CD14-positive monocyte (primary cell): ENCODE results near the gene DHRS1. TPM values are rescaled to one million over a fixed set of nuclear protein-coding genes. Genes with fewer than 3 reads are reported as not detected.

Source experiments
- DNase-seq, 3 donors: peaks; one replicate each; pipeline ENCODE4 v3.0.0-alpha.2; 2011 to 2022
- H2AFZ ChIP-seq: 2 replicates; pipeline ENCODE4 v1.6.0; 2012; ENCODE audit warnings: mild to moderate bottlenecking, low read depth, low read length, inconsistent platforms; ENCODE audit not compliant: insufficient read depth, poor library complexity, severe bottlenecking
- H3K27ac ChIP-seq, 2 donors: 1 replicate in 1 of 2; 2 replicates in 1 of 2; pipeline ENCODE4 v1.5.1; 2012 to 2013; ENCODE audit warnings: low read length in 2 of 2, control low read depth in 1 of 2, inconsistent platforms in 1 of 2, low read depth in 1 of 2, mild to moderate bottlenecking in 1 of 2
- H3K27me3 ChIP-seq, 2 donors: one replicate each; pipeline versions ENCODE4 v1.6.0 to v1.6.1; 2011 to 2013; ENCODE audit warnings: low read length in 2 of 2; ENCODE audit not compliant: control insufficient read depth in 2 of 2, insufficient read depth in 2 of 2
- H3K36me3 ChIP-seq, 2 donors: replicated peaks in 1 of 2; 1 replicate in 1 of 2; 2 replicates in 1 of 2; pipeline versions ENCODE4 v1.5.1 to v1.6.1; 2012 to 2013; ENCODE audit warnings: low read length in 2 of 2, control low read depth in 1 of 2, inconsistent platforms in 1 of 2, mild to moderate bottlenecking in 1 of 2; ENCODE audit not compliant: insufficient read depth in 2 of 2, control insufficient read depth in 1 of 2
- H3K4me1 ChIP-seq, 2 donors: 1 replicate in 1 of 2; 2 replicates in 1 of 2; pipeline versions ENCODE4 v1.5.1 to v1.6.1; 2012 to 2013; ENCODE audit warnings: low read length in 2 of 2, control low read depth in 1 of 2, inconsistent platforms in 1 of 2, mild to moderate bottlenecking in 1 of 2, moderate library complexity in 1 of 2; ENCODE audit not compliant: insufficient read depth in 2 of 2, control insufficient read depth in 1 of 2
- H3K4me2 ChIP-seq: replicated peaks from 2 replicates; pipeline ENCODE3; 2012; ENCODE audit warnings: low read length, moderate library complexity, mild to moderate bottlenecking; ENCODE audit not compliant: poor library complexity, severe bottlenecking; ENCODE audit errors: extremely low read depth
- H3K4me3 ChIP-seq, 3 experiments: fragments of 200-600 bp in 1 of 3; sonication (generic) in 1 of 3; replicated peaks in 1 of 3; 1 replicate in 2 of 3; 2 replicates in 1 of 3; pipeline ENCODE4 v1.5.1; 2011 to 2013; ENCODE audit warnings: low read length in 3 of 3, mild to moderate bottlenecking in 3 of 3, control low read depth in 2 of 3, low read depth in 2 of 3, inconsistent platforms in 1 of 3, moderate library complexity in 1 of 3
- H3K79me2 ChIP-seq: 2 replicates; pipeline ENCODE4 v1.6.0; 2012; ENCODE audit warnings: mild to moderate bottlenecking, control low read depth, inconsistent platforms, low read length, moderate library complexity; ENCODE audit not compliant: insufficient read depth
- H3K9ac ChIP-seq: 2 replicates; pipeline ENCODE4 v1.6.0; 2017; ENCODE audit warnings: low read length, mild to moderate bottlenecking; ENCODE audit not compliant: insufficient read depth, poor library complexity, severe bottlenecking
- H3K9me3 ChIP-seq, 2 donors: replicated peaks in 1 of 2; 1 replicate in 1 of 2; 2 replicates in 1 of 2; pipeline versions ENCODE4 v1.5.1 to v1.6.1; 2012 to 2013; ENCODE audit warnings: low read length in 2 of 2, control low read depth in 1 of 2; ENCODE audit not compliant: control insufficient read depth in 1 of 2, insufficient read depth in 1 of 2
- H4K20me1 ChIP-seq: 2 replicates; pipeline ENCODE4 v1.6.0; 2012; ENCODE audit warnings: mild to moderate bottlenecking, low read length, control low read depth, moderate library complexity; ENCODE audit not compliant: insufficient read depth
- H3K27ac Mint-ChIP-seq, 7 donors: one replicate each; pipeline ENCODE4 v1.8.0; 2020; ENCODE audit warnings: mild to moderate bottlenecking in 7 of 7, mixed read lengths in 7 of 7, moderate library complexity in 6 of 7, inconsistent platforms in 2 of 7
- H3K27me3 Mint-ChIP-seq, 3 donors: one replicate each; pipeline ENCODE4 v1.8.0; 2021 to 2022; ENCODE audit warnings: low read depth in 3 of 3, mild to moderate bottlenecking in 3 of 3, mixed read lengths in 3 of 3, moderate library complexity in 3 of 3, inconsistent platforms in 1 of 3
- H3K36me3 Mint-ChIP-seq, 2 donors: one replicate each; pipeline ENCODE4 v1.8.0; 2020; ENCODE audit warnings: mixed read lengths in 2 of 2, inconsistent platforms in 1 of 2, mild to moderate bottlenecking in 1 of 2
- H3K4me1 Mint-ChIP-seq: one replicate; pipeline ENCODE4 v1.8.0; 2020; ENCODE audit warnings: mild to moderate bottlenecking, mixed read lengths
- H3K4me3 Mint-ChIP-seq, 2 donors: one replicate each; pipeline ENCODE4 v1.8.0; 2020; ENCODE audit warnings: mild to moderate bottlenecking in 2 of 2, mixed read lengths in 2 of 2, moderate library complexity in 1 of 2
- H3K9me3 Mint-ChIP-seq, 7 donors: one replicate each; pipeline ENCODE4 v1.8.0; 2020 to 2022; ENCODE audit warnings: mixed read lengths in 7 of 7, mild to moderate bottlenecking in 6 of 7, moderate library complexity in 6 of 7, inconsistent platforms in 2 of 7
- CTCF ChIP-seq: fragments of 200-600 bp; IDR thresholded peaks from one replicate; pipeline ENCODE4 v1.8.0; 2022; ENCODE audit warnings: antibody characterized with exemption, mild to moderate bottlenecking
- WGBS: methylation state at CpG from one replicate; pipeline ENCODE4 v1.1.5; 2013; ENCODE audit warnings: missing lambda C conversion rate; ENCODE audit not compliant: insufficient coverage; 5-methylcytosine and 5-hydroxymethylcytosine counted together
- intact Hi-C, 2 donors: fragments of 100-400 bp; cut with micrococcal nuclease; formaldehyde crosslinking; loops; one replicate each; pipeline versions ENCODE4 v1.15.0 to v1.15.1; 2023
- polyA plus RNA-seq, 3 donors: library from polyadenylated mRNA; depleted of rRNA in 1 of 3; unstranded in 2 of 3; stranded (reverse) in 1 of 3; fragments of 300-500 nt in 2 of 3; fragments of >200 nt in 1 of 3; fragmentation: Illumina TruSeq in 2 of 3; gene quantifications; 1 replicate in 2 of 3; 2 replicates in 1 of 3; pipeline ENCODE4 v1.2.3, GENCODE V29; 2012 to 2021

Gene DHRS1
- polyA plus RNA-seq, 3 donors = 31.6 to 49.4 (median 48.8) TPM

GRCh38 chr14:24291446-24292117 is 8.0 kb downstream of the DHRS1 start:
- H3K9ac ChIP-seq = no peak overlapping the region
- Mint-ChIP-seq H3K9me3 (no peaks in the 10 kb centered on the region), H3K36me3 (peaks cover 61 to 68% of the 10 kb centered on the region in 2 donors), H3K27ac (peak overlapping the region in 1 of 7 donors; percentile 43), H3K4me3 (no peak overlapping the region), H3K4me1 (peaks cover 11% of the 10 kb centered on the region), H3K27me3 (peaks cover 0 to 1% (median 0%) of the 10 kb centered on the region in 3 donors)
- H3K79me2 ChIP-seq = no peaks in the 10 kb centered on the region
- intact Hi-C loops = loop anchor here in 1 of 2 donors (10.0 kb wide), 1 partner anchor 177 kb away; the partner anchor contains the start of genes DCAF11 and NRL
- H2AFZ ChIP-seq = no peak overlapping the region
- H3K4me3 ChIP-seq = no peak overlapping the region
- H3K36me3 ChIP-seq = peaks cover 50 to 70% of the 10 kb centered on the region in 2 donors
- no peak for TF ChIP-seq CTCF
- no CpG with 5 or more reads among the region's 3 CpGs for WGBS
- H3K4me2 ChIP-seq = no peak overlapping the region
- H4K20me1 ChIP-seq = no peaks in the 10 kb centered on the region
- no peak for DNase-seq
- no peaks in the 10 kb centered on the region for H3K9me3 ChIP-seq
- no peak overlapping the region for H3K27ac ChIP-seq
- H3K27me3 ChIP-seq = no peaks in the 10 kb centered on the region
- H3K4me1 ChIP-seq = peaks cover 1 to 3% of the 10 kb centered on the region in 2 donors

- peaks cover 45 to 61% of the 10 kb centered on the region in 2 donors for H3K36me3 ChIP-seq
- intact Hi-C loops = loop anchor here in 1 of 2 donors (10.0 kb wide), 1 partner anchor 176 kb away; the partner anchor contains the start of genes DCAF11 and NRL
These were observed 8.8 kb downstream of the DHRS1 start for GRCh38 chr14:24290746-24291145.

More at GRCh38 chr14:24290746-24291145, 8.8 kb downstream of the DHRS1 start:
- H3K27ac ChIP-seq = no peak overlapping the region
- no peak overlapping the region for H3K9ac ChIP-seq
- Mint-ChIP-seq H3K4me1 (peaks cover 7% of the 10 kb centered on the region), H3K9me3 (no peaks in the 10 kb centered on the region), H3K27me3 (peaks cover 0 to 1% (median 0%) of the 10 kb centered on the region in 3 donors), H3K27ac (peak overlapping the region in 3 of 7 donors; percentile 11 to 68 (median 25)), H3K4me3 (no peak overlapping the region), H3K36me3 (peaks cover 57 to 64% of the 10 kb centered on the region in 2 donors)
- no peak for DNase-seq
- no peak overlapping the region for H3K4me3 ChIP-seq
- WGBS = 97% methylated on average over 4 of the region's 9 CpGs
- no peaks in the 10 kb centered on the region for H3K4me1 ChIP-seq
- no peak overlapping the region for H2AFZ ChIP-seq
- H3K9me3 ChIP-seq = no peaks in the 10 kb centered on the region
- H4K20me1 ChIP-seq = no peaks in the 10 kb centered on the region
- H3K4me2 ChIP-seq = no peak overlapping the region
- TF ChIP-seq CTCF = no peak
- peaks cover 3% of the 10 kb centered on the region for H3K79me2 ChIP-seq
- no peaks in the 10 kb centered on the region for H3K27me3 ChIP-seq
